Measurements from ENCODE around the gene EIF3A. TPM values are rescaled to one million over a fixed set of nuclear protein-coding genes. Genes with fewer than 3 reads are reported as not detected.
"Not testable (repeated sequence)": the region's sequence is repeated elsewhere in the genome, so short reads cannot be mapped to it uniquely, and the experiment has no call there.

The EIF3A gene
- total RNA-seq, 1 experiment from 2014 or later = 99.4 TPM

- DNase-seq (ENCODE audit: low spot score) = no peak
Observed at GRCh38 chr10:119049777-119050176, 30.8 kb downstream of the EIF3A start.

- DNase-seq (ENCODE audit: low spot score) = no peak
Observed at GRCh38 chr10:119049361-119049760, 31.3 kb downstream of the EIF3A start.

- no peak for DNase-seq (ENCODE audit: low spot score)
Observed at GRCh38 chr10:119045561-119045960, 35.1 kb downstream of the EIF3A start.

- DNase-seq (ENCODE audit: low spot score) = no peak
Observed at GRCh38 chr10:119042169-119042568, 38.4 kb downstream of the EIF3A start.

- no peak for DNase-seq (ENCODE audit: low spot score)
Observed at GRCh38 chr10:119041326-119041725, 39.3 kb downstream of the EIF3A start.

GRCh38 chr10:119039161-119039560 is 41.5 kb downstream of the EIF3A start:
- no peak for DNase-seq (ENCODE audit: low spot score)

- no peak for DNase-seq (ENCODE audit: low spot score)
Observed at GRCh38 chr10:119031496-119032059, 49.0 kb downstream of the EIF3A start.

GRCh38 chr10:119030421-119031250 is 50.0 kb downstream of the EIF3A start:
- no peak for DNase-seq (ENCODE audit: low spot score)

GRCh38 chr10:119029613-119030420 is 50.8 kb downstream of the EIF3A start, which contains the start of gene NANOS1:
TSS of gene NANOS1 (plus strand) at chr10:119029714. CDS start at chr10:119029802, 88 bp downstream.
- DNase-seq (ENCODE audit: low spot score) = no peak

- DNase-seq (ENCODE audit: low spot score) = peak; percentile 13
Observed at GRCh38 chr10:119028900-119029612, 51.6 kb downstream of the EIF3A start.

- not testable (repeated sequence) for DNase-seq (ENCODE audit: low spot score)
Observed at GRCh38 chr10:119028445-119028899, 52.1 kb downstream of the EIF3A start.

GRCh38 chr10:119026301-119027110 is 54.1 kb downstream of the EIF3A start:
- DNase-seq (ENCODE audit: low spot score) = no peak

GRCh38 chr10:119025776-119026175 is 54.8 kb downstream of the EIF3A start:
- no peak for DNase-seq (ENCODE audit: low spot score)

GRCh38 chr10:119025336-119025735 is 55.3 kb downstream of the EIF3A start:
- DNase-seq (ENCODE audit: low spot score) = peak; percentile 85

- DNase-seq (ENCODE audit: low spot score) = no peak
Observed at GRCh38 chr10:119024882-119025281, 55.7 kb downstream of the EIF3A start.

- no peak for DNase-seq (ENCODE audit: low spot score)
Observed at GRCh38 chr10:119023553-119023868, 57.1 kb downstream of the EIF3A start.

GRCh38 chr10:119022846-119023552 is 57.6 kb downstream of the EIF3A start:
- DNase-seq (ENCODE audit: low spot score) = peak; percentile 91

- peak; percentile 41 for DNase-seq (ENCODE audit: low spot score)
Observed at GRCh38 chr10:119020627-119020946, 60.0 kb downstream of the EIF3A start.

GRCh38 chr10:119007211-119007574 is 73.4 kb downstream of the EIF3A start:
- DNase-seq (ENCODE audit: low spot score) = no peak

- peak; percentile 97 for DNase-seq (ENCODE audit: low spot score)
Observed at GRCh38 chr10:119006451-119007210, 74.0 kb downstream of the EIF3A start.
